Naive thymus-derived CD8-positive, alpha-beta T cell (primary cell): ENCODE measurements around the gene KIF26B. TPM values are rescaled to one million over a fixed set of nuclear protein-coding genes. Genes with fewer than 3 reads are reported as not detected.
"Not testable (repeated sequence)": the region's sequence is repeated elsewhere in the genome, so short reads cannot be mapped to it uniquely, and the experiment has no call there.

Experiments used
- ATAC-seq, 2 donors: fragments of 150-1000 bp; cut with Tn5 transposase in 1 of 2; sonication (Bioruptor Pico), chemical (Tn5 transposase) in 1 of 2; 1 replicate in 1 of 2; 2 replicates in 1 of 2; pipeline ENCODE4 v1.10.0; 2021; ENCODE audit warnings: mild to moderate bottlenecking in 2 of 2, moderate library complexity in 2 of 2
- POLR2A ChIA-PET: fragments of 350-600 bp; sonication (Branson Sonifier 250); formaldehyde crosslinking; loops from one replicate; lab custom pipeline; 2021; ENCODE audit warnings: antibody characterized with exemption; lab: Charles Lee
- DNase-seq, 10 donors: peaks; one replicate each; pipeline versions ENCODE4 v3.0.0 to v3.0.0-alpha.2; 2020 to 2022
- H3K27ac Mint-ChIP-seq, 10 donors: one replicate each; pipeline ENCODE4 v1.8.0; 2020 to 2022; ENCODE audit warnings: mild to moderate bottlenecking in 10 of 10, mixed read lengths in 10 of 10, moderate library complexity in 4 of 10, inconsistent platforms in 1 of 10
- H3K27me3 Mint-ChIP-seq, 5 donors: one replicate each; pipeline ENCODE4 v1.8.0; 2021 to 2022; ENCODE audit warnings: mixed read lengths in 5 of 5
- H3K36me3 Mint-ChIP-seq, 3 donors: one replicate each; pipeline ENCODE4 v1.8.0; 2020 to 2022; ENCODE audit warnings: mixed read lengths in 3 of 3, mild to moderate bottlenecking in 2 of 3, inconsistent platforms in 1 of 3
- H3K4me1 Mint-ChIP-seq, 4 donors: one replicate each; pipeline ENCODE4 v1.8.0; 2021 to 2022; ENCODE audit warnings: mixed read lengths in 4 of 4
- H3K4me3 Mint-ChIP-seq, 10 donors: one replicate each; pipeline ENCODE4 v1.8.0; 2020 to 2022; ENCODE audit warnings: mild to moderate bottlenecking in 10 of 10, mixed read lengths in 10 of 10, moderate library complexity in 6 of 10, inconsistent platforms in 1 of 10
- H3K9me3 Mint-ChIP-seq, 9 donors: one replicate each; pipeline ENCODE4 v1.8.0; 2020 to 2022; ENCODE audit warnings: mixed read lengths in 9 of 9, mild to moderate bottlenecking in 3 of 9, inconsistent platforms in 1 of 9, moderate library complexity in 1 of 9
- polyA plus RNA-seq, 3 donors: library from polyadenylated mRNA; unstranded; fragments of 300-500 nt; fragmentation: Illumina TruSeq; gene quantifications; one replicate each; pipeline ENCODE4 v1.2.3, GENCODE V29; 2021
- total RNA-seq, 8 experiments: library from RNA in 2 of 8; stranded (reverse) in 2 of 8; gene quantifications; one replicate each; pipeline ENCODE4 v1.2.3 and lab custom pipeline; 2021 to 2026

The KIF26B gene
- total and polyA plus RNA-seq, 5 experiments from 2014 or later = 0.08 to 0.16 TPM; not detected in 3

GRCh38 chr1:245334235-245334634 is 179.4 kb downstream of the KIF26B start:
- no peak for DNase-seq
- peaks cover 5 to 12% (median 7%) of the 10 kb centered on the region in 4 donors for H3K4me1 Mint-ChIP-seq
- POLR2A ChIA-PET = no interaction called here
- H3K36me3 Mint-ChIP-seq = no peaks in the 10 kb centered on the region
- peak overlapping the region in 1 of 10 donors; percentile 67 for H3K4me3 Mint-ChIP-seq
- no peaks in the 10 kb centered on the region for H3K9me3 Mint-ChIP-seq
- ATAC-seq = no peak
- peaks cover 2 to 27% (median 3%) of the 10 kb centered on the region in 5 donors for H3K27me3 Mint-ChIP-seq
- no peak overlapping the region for H3K27ac Mint-ChIP-seq

DNA sequence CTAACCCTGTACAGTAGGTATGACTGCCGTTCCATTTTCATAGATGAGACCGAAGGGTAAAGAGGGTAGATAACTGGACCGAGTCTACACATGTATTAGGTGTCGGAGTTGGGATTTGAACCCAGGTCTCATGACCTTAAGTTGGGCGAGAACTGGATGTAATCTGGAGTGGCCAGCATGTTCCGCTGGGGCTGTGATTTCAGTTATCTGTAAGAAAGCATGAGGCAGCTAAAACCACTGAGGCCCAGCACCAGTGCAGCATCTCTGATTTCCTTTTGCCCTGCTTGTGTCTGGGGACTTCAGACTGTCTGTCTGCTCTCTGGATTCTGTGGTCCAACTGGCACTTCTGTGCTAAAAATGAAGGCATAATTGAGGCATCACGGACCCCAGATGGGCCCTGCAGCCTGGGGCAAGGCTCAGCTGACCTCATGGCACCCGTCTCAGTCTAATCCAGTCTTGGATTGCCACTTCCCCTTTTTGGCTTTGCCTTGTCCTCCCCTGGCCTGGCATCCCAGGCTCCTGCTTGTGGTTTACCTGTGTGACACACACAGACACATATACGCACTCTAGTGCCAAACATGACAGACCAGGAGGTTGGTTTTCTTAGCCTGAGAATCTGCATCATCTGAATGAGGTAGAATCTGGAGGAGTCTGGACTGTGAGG is 180.2 kb downstream of the KIF26B start:
- peaks cover 2 to 27% (median 3%) of the 10 kb centered on the region in 5 donors for H3K27me3 Mint-ChIP-seq
- H3K9me3 Mint-ChIP-seq = no peaks in the 10 kb centered on the region
- DNase-seq = no peak
- POLR2A ChIA-PET = no interaction called here
- no peaks in the 10 kb centered on the region for H3K36me3 Mint-ChIP-seq
- H3K4me3 Mint-ChIP-seq = no peak overlapping the region
- peaks cover 5 to 12% (median 7%) of the 10 kb centered on the region in 4 donors for H3K4me1 Mint-ChIP-seq
- no peak for ATAC-seq
- peak overlapping the region in 2 of 10 donors; percentile 66 to 81 for H3K27ac Mint-ChIP-seq

- DNase-seq, H3K9me3 Mint-ChIP-seq, H3K36me3 Mint-ChIP-seq, H3K27ac Mint-ChIP-seq, POLR2A ChIA-PET, ATAC-seq, H3K4me3 Mint-ChIP-seq: not testable (repeated sequence)
- H3K4me1 Mint-ChIP-seq = peaks cover 5 to 12% (median 7%) of the 10 kb centered on the region in 4 donors
- peaks cover 2 to 27% (median 3%) of the 10 kb centered on the region in 5 donors for H3K27me3 Mint-ChIP-seq
These were observed 180.9 kb downstream of the KIF26B start for GRCh38 chr1:245335684-245336083.

GRCh38 chr1:245336149-245336983 is 181.6 kb downstream of the KIF26B start:
- POLR2A ChIA-PET = no interaction called here
- no peak for DNase-seq
- Mint-ChIP-seq H3K36me3 (no peaks in the 10 kb centered on the region), H3K9me3 (no peaks in the 10 kb centered on the region), H3K27me3 (peaks cover 2 to 27% (median 3%) of the 10 kb centered on the region in 5 donors), H3K27ac (no peak overlapping the region), H3K4me3 (no peak overlapping the region), H3K4me1 (peaks cover 5 to 12% (median 7%) of the 10 kb centered on the region in 4 donors)
- ATAC-seq = no peak

GRCh38 chr1:245336984-245337355 is 182.2 kb downstream of the KIF26B start:
- H3K36me3 Mint-ChIP-seq, POLR2A ChIA-PET, H3K9me3 Mint-ChIP-seq, DNase-seq, ATAC-seq, H3K27ac Mint-ChIP-seq, H3K4me3 Mint-ChIP-seq: not testable (repeated sequence)
- peaks cover 2 to 27% (median 3%) of the 10 kb centered on the region in 5 donors for H3K27me3 Mint-ChIP-seq
- peaks cover 5 to 12% (median 7%) of the 10 kb centered on the region in 4 donors for H3K4me1 Mint-ChIP-seq

- H3K27ac Mint-ChIP-seq = peak overlapping the region in 7 of 10 donors; percentile 4 to 81 (median 26)
- no peaks in the 10 kb centered on the region for H3K36me3 Mint-ChIP-seq
- no peaks in the 10 kb centered on the region for H3K9me3 Mint-ChIP-seq
- no peak for ATAC-seq
- DNase-seq = peak in 2 of 10 donors; percentile 8 to 14
- POLR2A ChIA-PET = interaction anchor here (0.7 kb wide), 1 partner anchor 26 kb away, joined by 3 read pairs; no protein-coding TSS in a partner anchor
- peak overlapping the region in 5 of 10 donors; percentile 0 to 49 (median 42) for H3K4me3 Mint-ChIP-seq
- peaks cover 2 to 21% (median 3%) of the 10 kb centered on the region in 5 donors for H3K27me3 Mint-ChIP-seq
- peaks cover 4 to 8% (median 5%) of the 10 kb centered on the region in 4 donors for H3K4me1 Mint-ChIP-seq
These were observed 183.2 kb downstream of the KIF26B start for GRCh38 chr1:245337829-245338484.

DNA sequence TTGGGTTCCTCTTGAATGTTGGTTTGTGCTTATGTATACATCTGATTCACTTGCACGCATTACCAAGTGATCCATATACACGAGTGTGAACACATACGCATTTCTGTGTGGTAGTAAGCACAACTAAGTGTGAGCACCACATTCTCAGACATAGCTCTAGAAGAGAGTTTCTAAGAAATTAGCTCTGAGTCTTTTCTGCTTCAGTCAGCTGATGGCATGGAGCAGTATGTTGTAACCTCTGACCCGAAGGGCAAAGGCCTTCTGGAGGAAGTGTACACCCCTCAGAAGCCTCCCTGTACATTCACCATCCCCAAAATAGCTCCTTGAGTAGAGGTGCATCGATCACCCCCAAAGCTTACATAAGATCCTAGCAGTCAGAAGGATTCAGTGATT is 183.7 kb downstream of the KIF26B start:
- Mint-ChIP-seq H3K4me3 (no peak overlapping the region), H3K27me3 (peaks cover 2 to 18% (median 3%) of the 10 kb centered on the region in 5 donors), H3K27ac (peak overlapping the region in 1 of 10 donors; percentile 61), H3K36me3 (no peaks in the 10 kb centered on the region), H3K9me3 (no peaks in the 10 kb centered on the region), H3K4me1 (peaks cover 4 to 8% (median 5%) of the 10 kb centered on the region in 4 donors)
- POLR2A ChIA-PET = interaction anchor here (0.7 kb wide), 1 partner anchor 27 kb away, joined by 3 read pairs; no protein-coding TSS in a partner anchor
- DNase-seq (no peak), ATAC-seq (no peak)

GRCh38 chr1:245341743-245342142 is 187.0 kb downstream of the KIF26B start:
- no peaks in the 10 kb centered on the region for H3K9me3 Mint-ChIP-seq
- H3K4me1 Mint-ChIP-seq = peaks cover 4 to 8% (median 5%) of the 10 kb centered on the region in 4 donors
- no peak for DNase-seq
- no peak overlapping the region for H3K27ac Mint-ChIP-seq
- no peaks in the 10 kb centered on the region for H3K36me3 Mint-ChIP-seq
- no peak for ATAC-seq
- H3K4me3 Mint-ChIP-seq = no peak overlapping the region
- POLR2A ChIA-PET = no interaction called here
- H3K27me3 Mint-ChIP-seq = peaks cover 0 to 16% (median 5%) of the 10 kb centered on the region in 5 donors

- POLR2A ChIA-PET = no interaction called here
- ATAC-seq (no peak), DNase-seq (no peak)
- H3K9me3 Mint-ChIP-seq = peaks cover 0 to 4% (median 0%) of the 10 kb centered on the region in 9 donors
- peaks cover 0 to 2% (median 0%) of the 10 kb centered on the region in 4 donors for H3K4me1 Mint-ChIP-seq
- H3K27me3 Mint-ChIP-seq = peaks cover 0 to 22% (median 10%) of the 10 kb centered on the region in 5 donors
- H3K27ac Mint-ChIP-seq = no peak overlapping the region
- no peak overlapping the region for H3K4me3 Mint-ChIP-seq
- no peaks in the 10 kb centered on the region for H3K36me3 Mint-ChIP-seq
These were observed 190.6 kb downstream of the KIF26B start for GRCh38 chr1:245345191-245345884.

DNA sequence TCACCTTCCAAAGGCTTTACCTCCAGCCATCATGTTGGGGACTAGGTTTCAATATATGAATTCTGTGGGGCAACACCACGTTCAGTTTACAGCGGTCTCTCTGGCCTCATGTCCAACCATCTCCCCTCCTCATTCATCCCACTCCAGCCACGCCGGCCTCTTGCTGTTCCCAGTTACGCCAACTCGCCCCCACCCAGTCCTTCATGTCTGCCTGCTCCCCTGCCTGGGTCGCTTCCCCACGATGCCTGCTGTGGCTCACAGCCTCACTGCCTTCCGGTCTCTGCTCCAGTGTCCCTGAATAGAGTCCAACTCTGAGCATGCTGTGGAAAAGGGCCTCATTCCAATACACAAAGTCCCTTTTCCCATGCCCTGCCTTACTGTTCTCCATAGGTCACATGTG is 193.8 kb downstream of the KIF26B start:
- ATAC-seq (no peak), DNase-seq (no peak)
- Mint-ChIP-seq H3K36me3 (no peaks in the 10 kb centered on the region), H3K9me3 (peaks cover 0 to 4% (median 0%) of the 10 kb centered on the region in 9 donors), H3K27ac (peak overlapping the region in 1 of 10 donors; percentile 41), H3K27me3 (peaks cover 0 to 27% (median 10%) of the 10 kb centered on the region in 5 donors), H3K4me3 (no peak overlapping the region), H3K4me1 (peaks cover 0 to 2% (median 0%) of the 10 kb centered on the region in 4 donors)
- POLR2A ChIA-PET = no interaction called here

DNA sequence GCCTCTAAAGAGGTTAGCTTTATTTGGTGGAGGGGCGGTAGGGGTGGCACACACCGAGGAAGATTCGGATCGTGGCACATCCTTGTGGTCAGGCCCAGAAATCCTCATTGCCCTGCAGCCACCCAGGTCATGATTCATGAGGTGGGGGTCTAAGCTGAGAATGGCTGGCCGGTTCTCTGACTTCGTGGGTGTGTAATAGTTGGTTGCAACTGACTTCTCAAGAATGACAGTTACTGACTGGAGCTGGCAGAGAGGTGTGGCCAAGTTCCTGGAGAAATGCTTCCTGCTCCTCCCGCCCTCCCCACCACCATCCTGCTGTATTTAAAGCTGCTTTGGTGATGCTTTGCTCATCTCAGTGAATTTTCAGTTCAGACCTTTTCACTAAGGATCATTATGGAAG is 198.6 kb downstream of the KIF26B start:
- DNase-seq = no peak
- POLR2A ChIA-PET = no interaction called here
- Mint-ChIP-seq H3K27ac (no peak overlapping the region), H3K4me3 (no peak overlapping the region), H3K27me3 (peaks cover 0 to 7% (median 5%) of the 10 kb centered on the region in 5 donors), H3K9me3 (peaks cover 0 to 4% (median 0%) of the 10 kb centered on the region in 9 donors), H3K36me3 (no peaks in the 10 kb centered on the region), H3K4me1 (peaks cover 0 to 5% (median 0%) of the 10 kb centered on the region in 4 donors)
- no peak for ATAC-seq
